Adrenal gland (tissue), 5 donors: ENCODE results near the gene SLC44A4.

Source experiments
- CTCF ChIP-seq, 6 experiments: fragments of 450-650 bp in 4 of 6; fragments of 200-600 bp in 2 of 6; sonication (generic) in 1 of 6; IDR thresholded peaks; 1 replicate in 5 of 6; 2 replicates in 1 of 6; pipeline versions ENCODE4 v1.5.1 to v1.8.0; 2016 to 2021; ENCODE audit warnings: antibody characterized with exemption in 6 of 6, mild to moderate bottlenecking in 2 of 6, moderate library complexity in 1 of 6
- POLR2A ChIP-seq, 2 donors: fragments of 450-650 bp; IDR thresholded peaks; one replicate each; pipeline ENCODE4 v1.6.1; 2017; ENCODE audit warnings: antibody characterized with exemption in 2 of 2, mild to moderate bottlenecking in 2 of 2, moderate library complexity in 1 of 2
- donor health status: DM: no; HTN: no; CAD: no.

DNA sequence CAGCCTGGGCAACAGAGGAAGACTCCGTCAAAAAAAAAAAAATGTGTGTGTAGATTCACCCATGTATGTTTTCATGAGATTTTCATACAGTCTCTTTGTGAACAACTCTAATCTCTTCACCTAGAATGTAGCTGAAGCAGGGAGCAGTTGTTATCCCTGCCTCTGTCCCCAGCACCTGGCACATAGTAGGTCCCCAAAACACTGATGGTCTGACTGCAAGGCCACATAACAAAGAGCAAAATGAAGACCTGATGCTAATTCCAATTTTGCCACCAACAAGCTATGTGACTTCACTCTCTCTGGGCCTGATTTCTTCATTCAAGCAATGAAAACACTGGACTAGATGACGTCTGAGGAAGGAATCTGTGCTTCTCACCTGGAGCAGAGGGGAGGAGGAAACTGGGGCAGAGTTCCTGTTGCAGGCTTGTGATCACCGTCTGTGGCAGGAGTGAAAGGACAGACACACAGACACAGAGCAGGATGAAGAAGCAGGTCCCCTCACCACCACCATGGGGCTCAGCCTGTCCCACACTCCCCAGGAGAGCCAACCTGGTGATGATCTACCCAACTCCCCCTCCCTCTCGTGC is 4.6 kb downstream of the SLC44A4 start:
- no peak for TF ChIP-seq CTCF (IDR thresholded peaks at IDR 0.05)
- TF ChIP-seq POLR2A (IDR thresholded peaks at IDR 0.05): no peak
